HUES64 (cell line): ENCODE data around the gene MS4A3. TPM values are rescaled to one million over a fixed set of nuclear protein-coding genes. Genes with fewer than 3 reads are reported as not detected.
"Not testable (repeated sequence)": the region's sequence is repeated elsewhere in the genome, so short reads cannot be mapped to it uniquely, and the experiment has no call there.

ENCODE experiments used
- H3K27ac ChIP-seq: 2 replicates; pipeline ENCODE4 v1.7.0; 2013; ENCODE audit warnings: low read depth, low read length, inconsistent platforms
- H3K27me3 ChIP-seq: 2 replicates; pipeline ENCODE4 v1.6.1; 2013; ENCODE audit warnings: mild to moderate bottlenecking, low read length; ENCODE audit not compliant: insufficient read depth
- H3K36me3 ChIP-seq: 2 replicates; pipeline ENCODE4 v1.6.1; 2013; ENCODE audit warnings: mild to moderate bottlenecking, low read length; ENCODE audit not compliant: insufficient read depth
- H3K4me1 ChIP-seq: 2 replicates; pipeline ENCODE4 v1.6.1; 2013; ENCODE audit warnings: mild to moderate bottlenecking, low read length, moderate library complexity; ENCODE audit not compliant: insufficient read depth
- H3K4me3 ChIP-seq: 2 replicates; pipeline ENCODE4 v1.5.1; 2013; ENCODE audit warnings: mild to moderate bottlenecking, low read length, moderate library complexity
- H3K9ac ChIP-seq: 2 replicates; pipeline ENCODE4 v1.6.1; 2013; ENCODE audit warnings: mild to moderate bottlenecking, low read depth, low read length
- H3K9me3 ChIP-seq: 2 replicates; pipeline ENCODE4 v1.6.1; 2013; ENCODE audit warnings: low read depth, low read length; ENCODE audit not compliant: insufficient read depth
- WGBS: fragments of 150-250, 120-280 bp; methylation state at CpG from one replicate; pipeline ENCODE4 v1.1.7; 2013; ENCODE audit warnings: missing lambda C conversion rate; 5-methylcytosine and 5-hydroxymethylcytosine counted together
- polyA plus RNA-seq, 2 experiments: library from polyadenylated mRNA; stranded (reverse); fragments of 50-300 nt; gene quantifications; one replicate each; pipeline ENCODE4 v1.2.3, GENCODE V29; 2013

The MS4A3 gene, protein sequence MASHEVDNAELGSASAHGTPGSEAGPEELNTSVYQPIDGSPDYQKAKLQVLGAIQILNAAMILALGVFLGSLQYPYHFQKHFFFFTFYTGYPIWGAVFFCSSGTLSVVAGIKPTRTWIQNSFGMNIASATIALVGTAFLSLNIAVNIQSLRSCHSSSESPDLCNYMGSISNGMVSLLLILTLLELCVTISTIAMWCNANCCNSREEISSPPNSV
- not detected for polyA plus RNA-seq (2013, experiment 1 of 2)
- polyA plus RNA-seq (2013, experiment 2 of 2), result not detected

DNA sequence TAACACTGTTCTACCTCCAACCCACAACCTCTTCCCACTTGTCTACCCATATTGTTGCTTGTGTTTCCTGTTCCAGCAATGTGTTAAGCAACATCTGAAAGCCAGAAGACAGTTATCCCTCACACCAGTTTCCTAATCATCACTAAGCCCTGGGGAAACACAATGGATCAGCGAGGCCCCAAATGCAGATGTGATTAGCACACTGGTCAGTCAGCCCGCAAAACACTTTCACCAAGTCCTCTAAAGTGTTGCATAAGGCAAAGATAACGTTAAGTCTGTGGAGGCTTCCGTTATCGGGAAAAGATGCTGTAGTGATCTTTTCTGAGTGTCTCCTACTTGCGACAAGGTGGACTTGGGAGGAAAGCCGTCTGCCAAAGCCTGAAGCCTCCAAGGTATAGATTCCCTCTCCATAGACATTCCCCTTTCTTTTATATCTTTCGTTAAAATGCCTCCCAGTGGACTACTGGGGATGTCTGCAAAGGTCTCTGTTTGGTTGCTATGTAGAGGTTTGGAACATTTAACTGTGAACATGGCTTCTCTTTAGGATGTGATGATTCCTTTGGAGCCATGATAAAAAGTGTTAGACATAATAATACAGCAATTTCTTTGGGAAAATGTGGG lies at the start of gene MS4A3:
TSS of gene MS4A3 (plus strand) at position 317 of the 621 bp plus-strand sequence. CDS start 4,496 bp downstream, outside the sequence.
- 89% methylated on average over 8 of the region's 8 CpGs for WGBS
- H3K36me3 ChIP-seq, result no peaks in the 10 kb centered on the region
- no peak within 1 kb of the TSS for H3K9ac ChIP-seq
- no peak within 1 kb of the TSS for H3K27ac ChIP-seq
- no peak within 1 kb of the TSS for H3K4me3 ChIP-seq
- H3K27me3 ChIP-seq, result no peaks in the 10 kb centered on the region
- H3K4me1 ChIP-seq, result peaks cover 6% of the 10 kb centered on the region; the same call in 1 of the 2 replicates
- peaks cover 5% of the 10 kb centered on the region; the same call in 1 of the 2 replicates for H3K9me3 ChIP-seq

GRCh38 chr11:60016881-60017280 lies 39.6 kb upstream of the MS4A3 start, which contains the start of gene OOSP4B:
OOSP4B (plus strand) TSS chr11:60017181.
- no peak within 1 kb of the TSS for H3K9ac ChIP-seq
- WGBS, result 92% methylated on average over 1 of the region's 1 CpG

DNA sequence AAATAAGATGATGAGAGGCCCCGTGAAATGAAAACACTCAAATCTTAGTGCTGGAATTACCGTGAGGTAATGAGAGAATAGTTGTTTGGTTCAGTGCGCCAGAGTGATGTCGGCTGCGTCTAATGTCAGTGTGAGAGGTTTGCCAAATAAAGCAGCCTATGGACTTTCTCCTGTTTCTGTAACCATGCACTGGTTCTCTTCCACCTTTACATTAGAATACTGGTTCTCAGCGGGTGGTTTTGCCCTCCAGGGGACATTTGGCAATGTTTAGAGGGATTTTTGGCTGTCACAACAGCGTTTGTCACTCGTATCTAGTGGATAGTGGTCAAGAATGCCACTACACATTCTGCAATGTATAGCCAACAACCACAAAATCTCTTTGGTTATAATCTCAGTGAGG lies 38.4 kb upstream of the MS4A3 start:
- Histone ChIP-seq H3K9ac (no peak overlapping the region; the same call in 1 of the 2 replicates), H3K36me3 (no peaks in the 10 kb centered on the region), H3K4me3 (no peak overlapping the region), H3K27ac (no peak overlapping the region), H3K4me1 (peaks cover 7% of the 10 kb centered on the region; the same call in 1 of the 2 replicates), H3K9me3 (no peaks in the 10 kb centered on the region), H3K27me3 (no peaks in the 10 kb centered on the region)
- 44% methylated on average over 7 of the region's 8 CpGs for WGBS

More at GRCh38 chr11:60016881-60017280, 39.6 kb upstream of the MS4A3 start, which contains the start of gene OOSP4B:
- Histone ChIP-seq H3K4me1 (peaks cover 7% of the 10 kb centered on the region; the same call in 1 of the 2 replicates), H3K36me3 (no peaks in the 10 kb centered on the region), H3K4me3 (no peak within 1 kb of the TSS), H3K27me3 (no peaks in the 10 kb centered on the region), H3K9me3 (0 out of 2 replicates have a peak, but pooled peaks cover 1% of the 10 kb centered on the region), H3K27ac (no peak within 1 kb of the TSS)

DNA sequence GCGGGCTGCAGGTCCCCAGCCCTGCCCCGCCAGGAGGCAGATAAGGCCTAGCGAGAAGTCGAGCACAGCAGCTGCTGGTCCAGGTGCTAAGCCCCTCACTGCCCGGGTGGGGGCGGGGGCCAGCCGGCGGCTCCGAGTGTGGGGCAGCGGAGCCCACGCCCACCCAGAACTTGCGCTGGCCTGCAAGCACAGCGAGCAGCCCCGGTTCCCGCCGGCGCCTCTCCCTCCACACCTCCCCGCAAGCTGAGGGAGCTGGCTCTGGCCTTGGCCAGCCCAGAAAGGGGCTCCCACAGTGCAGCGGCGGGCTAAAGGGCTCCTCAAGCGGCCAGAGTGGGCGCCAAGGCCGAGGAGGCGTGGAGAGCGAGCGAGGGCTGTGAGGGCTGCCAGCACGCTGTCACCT lies 36.1 kb upstream of the MS4A3 start:
- H3K4me3 ChIP-seq, H3K27ac ChIP-seq, H3K9me3 ChIP-seq, H3K36me3 ChIP-seq, H3K4me1 ChIP-seq, H3K9ac ChIP-seq, H3K27me3 ChIP-seq: not testable (repeated sequence)
- 97% methylated on average over 27 of the region's 27 CpGs for WGBS

- Histone ChIP-seq H3K9ac (no peak overlapping the region), H3K4me3 (no peak overlapping the region), H3K9me3 (no peaks in the 10 kb centered on the region), H3K27me3 (no peaks in the 10 kb centered on the region), H3K27ac (no peak overlapping the region), H3K4me1 (no peaks in the 10 kb centered on the region), H3K36me3 (no peaks in the 10 kb centered on the region)
- 81% methylated on average over 2 of the region's 3 CpGs for WGBS
Observed at GRCh38 chr11:60029015-60029632, 27.3 kb upstream of the MS4A3 start.

DNA sequence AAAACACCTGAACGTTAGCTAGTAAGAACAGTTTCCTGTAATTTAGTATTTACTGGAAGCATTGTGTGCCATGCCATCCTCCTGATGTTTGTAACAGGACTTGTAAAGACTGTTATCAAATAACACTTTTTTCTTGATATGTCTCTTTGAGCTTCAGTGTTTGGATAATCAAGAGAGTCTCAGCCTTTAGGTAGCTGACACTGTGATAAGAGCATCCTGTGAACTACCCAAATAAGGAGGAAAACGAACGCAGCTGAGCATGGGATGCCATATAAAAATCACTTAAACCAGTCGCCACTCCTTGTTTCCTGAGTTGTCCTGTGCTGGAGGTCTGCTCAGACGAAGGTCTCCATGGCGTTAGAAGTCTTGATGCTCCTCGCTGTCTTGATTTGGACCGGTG lies 16.4 kb upstream of the MS4A3 start, which contains the start of gene OOSP2:
TSS of gene OOSP2 (plus strand) at position 301 of the 400 bp plus-strand sequence. CDS start at position 352, 51 bp downstream.
- no peaks in the 10 kb centered on the region for H3K9me3 ChIP-seq
- H3K27ac ChIP-seq, result no peak within 1 kb of the TSS
- no peak within 1 kb of the TSS for H3K9ac ChIP-seq
- WGBS, result 86% methylated on average over 8 of the region's 8 CpGs
- H3K36me3 ChIP-seq, result no peaks in the 10 kb centered on the region
- H3K27me3 ChIP-seq, result no peaks in the 10 kb centered on the region
- no peak within 1 kb of the TSS for H3K4me3 ChIP-seq
- peaks cover 12% of the 10 kb centered on the region for H3K4me1 ChIP-seq

GRCh38 chr11:60050422-60050821 lies 6.0 kb upstream of the MS4A3 start:
- H3K36me3 ChIP-seq, H3K4me1 ChIP-seq, H3K9me3 ChIP-seq, H3K27ac ChIP-seq, H3K27me3 ChIP-seq, H3K9ac ChIP-seq, H3K4me3 ChIP-seq: not testable (repeated sequence)

- WGBS, result no CpG with 5 or more reads among the region's 3 CpGs
- not testable (repeated sequence) for H3K27ac ChIP-seq, H3K9me3 ChIP-seq, H3K9ac ChIP-seq, H3K4me3 ChIP-seq, H3K36me3 ChIP-seq, H3K27me3 ChIP-seq, H3K4me1 ChIP-seq
Observed at GRCh38 chr11:60050839-60051238, 5.6 kb upstream of the MS4A3 start.

DNA sequence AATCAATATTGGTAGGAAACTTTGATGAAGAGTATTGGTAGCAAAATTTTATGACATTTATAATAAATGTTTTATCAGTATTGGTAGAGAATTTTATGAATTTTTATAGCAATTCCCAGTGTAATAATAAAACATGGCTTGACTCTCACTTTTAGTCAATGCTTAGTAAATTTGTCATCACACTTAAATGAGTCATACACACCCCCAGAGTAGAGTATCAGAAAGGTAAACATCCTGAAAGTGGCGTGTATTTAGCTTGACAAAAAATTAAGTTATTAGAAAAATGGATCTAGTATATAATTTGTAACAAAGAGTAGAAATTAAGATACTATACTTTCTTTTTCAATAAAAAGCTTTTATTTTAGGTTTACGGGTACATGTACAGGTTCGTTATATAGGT lies 2.6 kb downstream of the MS4A3 start:
- no peaks in the 10 kb centered on the region for H3K27me3 ChIP-seq
- H3K4me3 ChIP-seq, result no peak overlapping the region
- peaks cover 6% of the 10 kb centered on the region; the same call in 1 of the 2 replicates for H3K4me1 ChIP-seq
- H3K9ac ChIP-seq, result no peak overlapping the region
- H3K36me3 ChIP-seq, result no peaks in the 10 kb centered on the region
- H3K27ac ChIP-seq, result no peak overlapping the region
- no peaks in the 10 kb centered on the region for H3K9me3 ChIP-seq
- 95% methylated on average over 2 of the region's 3 CpGs for WGBS

DNA sequence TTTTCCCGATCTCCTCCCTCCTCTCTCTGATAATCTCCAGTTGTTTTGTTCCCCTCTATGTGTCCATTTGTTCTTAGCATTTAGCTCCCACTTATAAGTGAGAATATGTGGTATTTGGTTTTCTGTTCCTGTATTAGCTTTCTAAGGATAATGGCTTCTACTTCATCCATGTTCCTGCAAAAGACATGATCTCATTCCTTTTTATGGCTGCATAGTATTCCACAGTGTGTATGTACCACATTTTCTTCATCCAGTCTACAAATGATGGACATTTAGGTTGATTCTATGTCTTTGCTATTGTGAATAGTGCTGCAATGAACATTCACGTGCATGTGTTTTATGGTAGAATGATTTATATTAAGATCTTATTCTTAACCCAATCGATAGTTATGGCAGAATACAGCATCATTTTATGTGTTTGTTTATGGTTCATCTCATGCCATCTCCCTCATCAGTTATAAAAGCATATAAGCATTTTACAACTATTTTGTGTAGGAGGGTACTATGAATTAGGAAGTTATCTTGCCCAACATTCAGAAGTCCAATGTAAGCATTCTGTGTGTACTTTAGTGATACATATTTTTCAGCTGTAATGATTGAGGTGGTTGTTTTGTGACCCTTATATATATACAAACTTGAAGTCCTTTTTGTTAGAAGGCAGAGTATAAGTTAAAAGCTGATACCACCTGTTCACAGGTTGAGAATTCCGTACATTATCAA lies 3.2 kb downstream of the MS4A3 start:
- WGBS, result 100% methylated on average over 1 of the region's 4 CpGs
- H3K4me3 ChIP-seq, result no peak overlapping the region

GRCh38 chr11:60064111-60064510 lies 7.6 kb downstream of the MS4A3 start:
- H3K4me3 ChIP-seq, result no peak overlapping the region
- H3K4me1 ChIP-seq, result no peaks in the 10 kb centered on the region
- no peak overlapping the region for H3K9ac ChIP-seq
- 94% methylated on average over 1 of the region's 1 CpG for WGBS
- H3K27me3 ChIP-seq, result no peaks in the 10 kb centered on the region
- H3K9me3 ChIP-seq, result no peaks in the 10 kb centered on the region
- no peaks in the 10 kb centered on the region for H3K36me3 ChIP-seq
- no peak overlapping the region for H3K27ac ChIP-seq

More for the DNA sequence above, 3.2 kb downstream of the MS4A3 start:
- Histone ChIP-seq H3K9me3 (no peaks in the 10 kb centered on the region), H3K36me3 (no peaks in the 10 kb centered on the region), H3K27ac (no peak overlapping the region), H3K9ac (no peak overlapping the region), H3K4me1 (peaks cover 6% of the 10 kb centered on the region; the same call in 1 of the 2 replicates), H3K27me3 (no peaks in the 10 kb centered on the region)
